Activated T-helper 9 cell treated with anti-CD3 and anti-CD28 coated beads, Interleukin-2, amount 50 U/mL, for 16 hours (primary cell): Measurements from ENCODE around the gene LPP.

Source experiments
- DNase-seq: peaks from one replicate; pipeline ENCODE4 v3.0.0-alpha.2; 2020; ENCODE audit warnings: low read depth

The LPP gene

DNA sequence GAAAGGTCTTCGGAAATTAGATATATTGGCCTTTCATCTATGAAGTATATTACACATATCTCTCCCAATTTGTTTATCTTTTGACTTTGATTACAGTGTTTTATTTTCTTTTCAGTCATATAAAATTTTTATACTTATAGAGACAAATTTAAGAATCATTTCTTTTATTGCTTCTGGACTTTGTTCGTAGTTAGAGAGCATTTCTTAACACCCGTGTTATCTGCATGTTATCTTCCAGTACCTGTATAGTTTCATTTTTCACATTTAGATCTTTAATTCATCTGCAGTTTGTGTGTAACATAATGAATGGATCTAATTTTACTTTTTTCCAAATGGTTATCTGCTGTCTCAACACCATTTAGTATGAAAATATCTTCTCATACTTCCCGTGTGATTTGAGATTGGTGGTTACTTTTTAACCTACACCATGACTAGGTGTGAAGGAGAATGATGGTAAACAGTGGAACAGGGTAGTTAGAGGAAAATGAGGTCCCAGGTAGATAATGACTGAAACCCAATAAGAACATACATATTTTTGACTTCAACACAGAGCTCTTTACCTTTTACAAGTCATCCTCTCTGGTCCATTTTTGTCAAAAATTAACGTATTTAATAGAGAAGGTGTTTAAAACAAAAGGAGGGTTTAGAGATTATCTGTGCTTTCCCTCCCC is 99.3 kb downstream of the LPP start:
- no peak for DNase-seq

DNA sequence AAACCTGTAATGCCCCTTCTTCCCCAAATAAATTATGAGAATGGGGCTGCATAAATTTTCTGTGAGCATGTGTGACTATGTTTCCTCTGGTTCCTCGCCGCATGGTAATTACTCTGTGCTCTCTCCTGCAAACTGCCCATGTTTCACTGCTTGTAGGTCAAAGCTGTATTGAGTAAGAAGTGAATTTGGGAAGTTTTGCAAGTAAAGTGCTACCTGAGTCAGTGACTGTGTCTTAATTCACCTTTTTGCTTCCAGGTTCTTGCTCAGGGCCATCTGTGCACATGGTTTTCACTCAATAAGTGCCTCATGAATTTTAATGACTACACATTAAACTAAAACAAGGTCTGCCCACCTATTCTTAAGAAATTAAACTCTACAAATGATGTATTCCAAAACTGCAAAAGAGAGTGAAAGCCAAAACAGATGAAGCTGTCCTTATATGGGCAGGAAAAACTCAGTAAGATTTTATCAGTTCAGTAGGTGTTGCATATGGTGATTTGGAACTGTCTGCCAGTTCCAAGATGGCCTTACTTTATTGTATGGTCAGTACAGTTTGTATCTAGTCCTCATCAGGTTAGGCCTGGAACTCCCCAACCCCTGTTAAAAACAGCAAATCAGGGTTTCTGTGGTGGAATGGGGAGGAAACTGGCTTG is 100.0 kb downstream of the LPP start:
- no peak for DNase-seq

DNA sequence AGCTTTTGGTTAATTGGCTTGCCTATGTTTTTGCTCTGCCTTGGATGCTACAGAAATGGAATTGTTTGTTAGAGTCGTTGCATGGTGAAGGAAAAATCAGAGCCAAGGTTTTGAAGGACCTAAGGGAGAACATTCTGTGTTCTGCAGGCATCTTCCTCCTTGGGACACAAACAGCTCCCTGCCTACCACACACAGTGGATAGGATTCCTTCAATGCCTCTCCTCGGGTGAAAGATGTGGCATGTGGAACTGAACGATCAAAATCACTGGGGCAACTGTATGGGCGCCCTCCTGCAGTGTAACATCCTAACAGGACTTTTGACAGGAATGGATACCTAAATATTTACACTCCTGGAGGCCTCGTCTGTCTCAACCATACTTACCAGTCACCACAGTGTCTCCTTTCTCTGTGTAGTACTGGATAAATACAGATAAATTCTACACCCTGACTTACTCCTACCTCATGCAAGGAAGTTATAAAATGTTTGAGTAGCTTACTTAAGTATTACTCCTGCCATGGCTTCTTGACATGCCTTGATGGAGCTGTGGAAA is 100.6 kb downstream of the LPP start:
- DNase-seq: no peak

DNA sequence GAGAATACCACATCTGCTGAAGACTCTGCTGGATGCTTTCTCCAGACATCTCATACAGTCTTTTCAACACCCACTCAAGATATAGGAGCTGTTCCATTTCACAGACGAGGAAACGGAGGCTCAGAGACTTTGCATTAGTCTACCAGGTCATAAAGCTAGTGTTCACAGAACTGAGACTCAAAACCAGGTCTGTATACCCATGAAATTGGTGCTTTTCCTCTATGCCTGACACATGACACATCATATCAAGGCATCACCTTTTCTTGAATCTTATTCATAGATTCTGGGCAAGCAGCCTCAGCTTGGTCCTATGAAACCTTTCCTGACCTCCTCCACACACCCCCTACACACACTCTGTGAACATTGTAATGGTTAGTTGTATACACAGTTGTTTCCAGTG is 101.2 kb downstream of the LPP start:
- no peak for DNase-seq

DNA sequence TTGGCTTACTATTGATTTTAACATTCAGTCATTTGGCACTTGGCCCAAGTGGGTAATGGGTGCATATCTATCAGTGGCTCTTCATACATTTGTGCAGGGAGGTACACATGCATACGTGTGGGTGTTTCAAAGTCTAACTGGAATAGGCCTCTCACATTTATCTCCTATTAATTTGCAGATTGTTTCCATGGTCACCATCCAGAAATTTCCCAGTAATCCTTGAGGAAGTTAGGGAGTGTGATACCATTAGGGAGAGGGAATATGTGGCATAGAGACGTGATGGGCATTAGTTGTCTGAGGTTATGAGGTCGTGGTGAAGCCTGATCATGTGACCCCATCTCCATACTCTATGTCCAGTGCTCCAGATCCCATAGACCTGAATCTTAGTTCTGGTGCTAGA is 102.8 kb downstream of the LPP start:
- DNase-seq: no peak

DNA sequence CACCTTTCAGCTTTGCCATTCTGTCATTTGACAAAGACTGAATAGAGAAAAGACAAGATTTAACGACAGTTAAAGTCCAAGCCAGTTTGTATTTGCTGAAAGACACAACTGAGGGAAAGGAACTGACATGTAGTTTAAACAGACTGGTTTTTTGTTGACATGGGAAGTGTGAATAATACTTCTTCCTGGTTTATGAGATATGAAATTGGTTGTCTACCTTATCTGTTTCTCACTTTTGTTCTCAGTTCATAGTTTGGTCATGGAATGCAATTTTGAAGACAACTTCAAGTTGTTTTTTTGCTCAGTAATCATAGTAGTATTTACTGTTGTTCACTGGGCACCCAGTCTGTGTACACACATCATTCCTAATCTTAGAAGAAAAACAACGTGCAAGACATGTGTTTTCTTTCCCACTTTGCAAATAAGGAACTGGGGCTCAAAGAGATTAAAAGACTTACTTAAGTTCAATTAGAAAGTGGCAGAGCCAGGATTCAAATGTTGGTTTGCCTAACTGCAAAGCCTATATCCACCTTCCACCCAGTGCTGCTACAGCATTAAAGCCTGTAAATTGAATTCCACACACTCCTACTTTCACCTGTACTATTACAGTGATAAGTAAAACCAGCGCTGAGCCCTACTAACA is 103.5 kb downstream of the LPP start:
- no peak for DNase-seq

DNA sequence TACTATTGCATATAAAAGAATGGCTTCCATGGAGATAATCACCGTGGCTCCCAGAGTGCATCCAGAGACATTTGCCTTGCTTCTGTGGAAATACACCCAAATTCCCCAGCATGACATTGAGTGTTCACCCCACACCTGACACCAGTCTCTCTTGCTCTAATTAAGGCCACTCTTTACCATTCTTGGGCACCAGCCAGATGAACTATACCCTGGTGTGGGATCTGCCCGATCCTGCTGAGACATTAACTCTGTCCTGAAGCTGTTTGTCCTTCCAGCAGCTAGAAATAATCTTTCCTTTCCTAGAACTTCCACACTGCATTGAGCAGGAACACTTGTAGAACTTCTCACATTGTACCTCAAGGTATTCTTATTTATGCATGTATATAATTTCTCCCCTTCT is 105.2 kb downstream of the LPP start:
- DNase-seq: no peak

DNA sequence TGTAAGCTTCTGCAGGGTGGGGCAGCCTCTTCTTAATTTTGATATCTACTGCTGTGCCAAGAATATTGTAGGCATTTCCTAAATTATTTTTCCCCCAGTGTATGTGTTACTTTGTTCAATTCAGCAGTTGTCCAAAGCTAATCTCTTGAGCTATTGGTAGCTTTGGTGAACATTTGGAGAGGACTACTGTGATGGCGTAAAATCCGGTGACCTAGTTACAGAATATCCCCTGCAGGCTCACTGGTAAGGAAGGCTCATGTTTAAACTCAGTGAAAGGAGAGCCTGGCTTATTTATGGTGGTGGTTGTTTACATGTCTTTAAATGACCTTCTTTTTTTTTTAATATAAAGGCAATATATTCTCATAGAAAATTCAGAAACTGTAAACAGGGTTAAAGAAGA is 105.6 kb downstream of the LPP start:
- no peak for DNase-seq

DNA sequence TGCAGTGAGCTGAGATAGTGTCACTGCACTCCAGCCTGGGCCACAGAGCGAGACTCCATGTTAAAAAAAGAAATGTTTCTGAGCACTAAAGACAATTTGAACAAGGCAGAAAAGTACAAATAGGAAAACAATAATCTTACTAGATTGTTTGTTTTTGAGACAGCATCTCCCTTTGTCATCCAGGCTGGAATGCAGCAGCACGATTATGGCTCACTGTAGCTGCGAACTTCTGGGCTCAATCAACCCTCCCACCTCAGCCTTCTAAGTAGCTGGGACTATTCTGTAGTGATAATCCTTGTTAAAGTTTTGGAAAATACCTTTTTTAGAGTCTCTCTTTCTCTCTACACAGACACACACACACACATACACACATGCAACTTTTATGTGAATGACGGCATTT is 107.1 kb downstream of the LPP start:
- DNase-seq: no peak

DNA sequence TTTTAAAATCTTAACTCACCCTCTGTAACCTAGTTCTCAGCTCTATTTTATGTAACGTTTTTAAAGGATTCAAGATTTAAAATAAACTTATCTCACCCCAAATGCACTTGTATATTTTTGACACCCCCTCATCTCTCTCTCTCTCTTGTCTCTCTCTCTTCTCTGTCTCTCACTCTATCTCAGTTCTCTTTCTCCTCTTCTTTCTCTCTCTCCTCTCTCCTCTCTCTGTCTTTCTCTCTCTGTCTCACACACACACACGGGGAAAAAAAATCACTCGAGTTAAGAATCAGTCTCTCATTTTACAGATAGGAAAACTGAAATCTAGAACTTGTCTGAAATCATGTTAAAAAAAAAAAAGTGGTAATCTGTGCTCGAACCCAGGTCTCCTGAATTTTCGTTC is 108.5 kb downstream of the LPP start:
- no peak for DNase-seq

DNA sequence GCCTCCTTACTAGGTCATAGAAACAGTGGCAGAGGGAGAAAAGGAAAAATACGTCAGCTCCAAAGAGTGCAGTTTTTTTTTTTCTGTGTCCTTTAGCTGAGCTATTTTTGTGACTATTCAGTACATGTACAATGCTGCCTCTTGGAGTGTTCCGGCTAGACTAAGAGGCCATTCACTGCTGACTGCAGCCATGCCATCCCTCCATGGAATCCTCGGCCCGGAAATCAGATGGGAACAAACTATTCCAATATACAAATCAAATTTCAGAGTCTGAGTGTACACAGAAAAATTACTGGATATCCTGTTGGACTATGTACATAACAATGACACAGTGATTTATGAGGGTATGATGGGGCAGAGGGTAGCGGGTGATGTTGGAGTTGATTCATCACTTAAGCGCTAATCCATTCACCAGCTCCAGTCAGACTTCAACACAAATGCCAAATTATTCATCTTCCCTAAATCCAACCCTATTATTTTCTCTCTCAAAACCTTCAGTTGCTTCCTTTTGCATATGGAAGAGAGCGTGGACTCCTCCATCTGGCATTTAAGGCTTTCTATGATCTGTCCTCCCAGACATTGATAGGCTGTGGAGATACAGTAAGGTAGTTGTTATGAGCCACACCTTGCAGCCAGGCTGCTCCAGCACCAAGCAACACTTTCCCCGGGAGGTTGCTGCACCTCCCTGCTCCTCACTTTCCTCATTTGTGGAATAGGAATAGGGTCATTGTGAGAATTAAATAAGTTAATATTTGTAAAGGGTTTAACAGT is 109.1 kb downstream of the LPP start:
- no peak for DNase-seq

DNA sequence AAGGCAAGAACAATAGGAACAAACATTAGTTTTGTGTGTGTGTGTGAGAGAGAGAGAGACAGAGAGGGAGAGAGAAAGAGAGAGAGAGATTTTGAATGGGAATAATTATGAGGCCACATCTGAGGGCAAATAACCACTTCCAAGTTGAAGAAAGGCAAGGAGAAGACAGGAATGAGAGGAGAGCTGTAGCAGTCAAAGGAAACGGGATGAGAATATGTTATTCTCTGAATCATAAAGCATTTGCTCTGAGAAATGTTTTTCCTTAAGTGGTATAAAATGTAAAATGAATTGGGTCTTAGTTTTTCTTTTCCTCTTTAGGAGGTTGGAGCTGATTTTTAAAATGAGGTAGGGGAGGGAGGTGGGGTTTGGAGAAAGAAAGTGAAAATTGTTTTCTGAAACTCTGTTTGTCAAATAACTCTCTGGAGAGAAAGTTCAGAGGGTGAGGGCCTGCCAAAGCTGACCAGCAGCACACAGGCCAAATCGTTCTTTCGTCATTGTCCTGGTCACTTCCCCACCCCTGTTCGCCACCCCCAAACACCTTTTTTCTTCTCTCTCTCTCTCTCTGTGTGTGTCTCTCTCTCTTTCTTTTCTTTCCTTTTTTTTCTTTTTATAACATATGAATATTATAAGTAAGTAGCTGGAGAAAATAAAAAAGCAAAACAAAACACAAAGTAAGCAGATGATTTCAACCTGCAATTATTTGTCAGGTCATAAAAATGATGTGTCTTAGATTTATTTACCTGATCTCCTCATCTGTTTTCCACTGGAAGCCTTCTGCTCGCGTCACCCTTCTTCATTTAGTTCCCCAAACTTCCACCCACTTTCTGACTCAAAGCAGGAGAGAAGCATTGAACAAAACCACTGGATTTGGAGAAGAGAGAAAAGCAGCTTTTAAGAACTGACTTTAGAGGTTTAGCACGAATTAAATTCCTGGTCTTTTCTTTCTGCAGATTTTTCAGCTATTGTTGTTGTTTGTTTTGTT is 110.6 kb downstream of the LPP start:
- no peak for DNase-seq

DNA sequence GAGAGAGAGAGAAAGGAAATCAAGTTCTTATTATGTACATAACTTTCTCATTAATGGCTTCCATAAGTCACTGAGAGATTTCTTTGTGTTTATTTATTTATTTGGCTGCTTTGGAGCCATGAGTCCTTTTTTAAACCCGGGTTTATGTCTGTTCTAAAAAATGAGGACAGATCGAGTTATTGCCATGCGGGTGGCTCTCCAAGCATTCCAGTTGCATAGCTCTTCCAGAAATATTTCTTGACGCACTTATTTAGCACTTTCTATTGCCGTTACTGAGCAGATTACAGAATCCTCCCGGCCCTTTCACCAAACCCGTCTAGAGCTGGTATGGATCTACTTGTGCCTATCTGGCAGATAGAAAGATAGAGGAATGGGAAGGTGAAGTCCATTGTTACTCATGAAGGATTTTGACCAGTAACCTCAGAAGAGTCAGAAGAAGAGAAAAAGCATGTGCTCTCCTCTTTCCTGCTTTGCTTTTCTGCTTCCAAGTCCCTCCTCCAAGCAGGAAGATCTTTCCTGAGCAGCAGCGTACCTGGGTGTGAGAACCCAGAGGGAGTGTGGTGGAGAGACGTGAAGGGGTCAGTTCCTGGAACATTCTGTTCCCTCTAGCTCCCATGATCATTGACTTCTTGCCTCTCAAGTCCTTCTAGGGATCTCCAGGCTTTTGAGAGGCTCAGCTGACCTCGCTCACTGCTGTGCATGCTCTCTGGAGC is 112.8 kb downstream of the LPP start:
- DNase-seq: no peak

DNA sequence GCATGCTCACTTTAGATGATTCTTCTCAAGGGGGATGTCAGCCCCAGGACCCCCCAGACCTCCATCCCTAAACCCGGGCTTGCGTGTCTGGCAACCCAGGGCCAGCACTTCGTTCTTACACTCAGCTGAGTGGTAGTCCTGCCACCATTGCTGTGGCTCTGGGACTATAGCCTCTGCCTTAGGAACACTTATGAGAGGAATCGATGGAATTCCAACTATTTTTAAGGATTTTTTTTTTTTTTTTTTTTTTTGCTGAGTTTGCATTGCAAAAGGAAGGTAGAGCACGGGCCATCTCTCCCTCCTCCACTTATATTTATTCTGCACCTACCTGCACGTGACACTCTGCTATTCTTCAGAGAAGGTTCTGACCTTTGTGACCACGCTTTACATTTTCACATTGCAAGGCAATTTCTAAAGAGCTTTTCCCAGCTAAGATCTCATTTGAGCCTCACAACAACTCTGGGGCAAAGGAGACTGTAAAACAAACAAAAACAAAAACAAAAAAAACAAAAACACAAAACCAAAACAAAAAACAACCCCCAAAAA is 113.9 kb downstream of the LPP start:
- DNase-seq: no peak

DNA sequence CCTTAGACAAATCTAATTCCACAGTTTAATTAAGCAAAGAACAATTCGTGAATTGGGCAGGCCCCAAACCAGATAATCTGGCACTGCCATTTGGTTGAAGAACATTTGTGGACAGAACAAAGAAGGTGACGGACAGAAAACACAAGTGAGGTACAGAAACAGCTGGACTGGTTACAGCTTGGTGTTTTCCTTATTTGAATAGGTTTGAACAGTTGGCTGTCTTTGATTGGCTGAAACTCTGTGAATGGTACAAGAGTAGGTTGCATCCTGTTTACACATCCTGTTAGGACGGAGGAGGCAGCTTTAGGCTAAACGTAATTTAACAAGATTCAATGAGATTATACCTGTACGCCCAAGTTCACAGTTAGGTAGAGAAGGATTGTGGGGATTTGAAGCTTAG is 114.4 kb downstream of the LPP start:
- no peak for DNase-seq

DNA sequence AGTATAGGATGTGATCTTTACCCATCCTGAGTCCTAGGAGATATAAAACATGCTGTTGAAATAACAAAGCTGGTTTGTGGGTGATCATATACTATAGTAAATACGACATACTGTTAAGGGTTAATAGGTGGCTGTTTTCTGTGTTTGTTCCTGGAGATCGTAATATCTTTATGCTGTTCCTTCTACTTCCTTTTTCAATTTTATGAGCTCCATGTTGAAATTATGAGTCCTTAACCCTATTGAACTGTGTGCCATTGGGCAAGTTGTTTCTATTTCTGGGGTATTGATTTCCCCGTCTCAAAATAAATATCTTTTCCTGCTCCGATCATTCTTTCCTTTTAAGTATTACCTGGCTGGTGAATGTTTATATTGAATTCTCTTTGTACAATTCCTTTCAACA is 115.1 kb downstream of the LPP start:
- DNase-seq: no peak

DNA sequence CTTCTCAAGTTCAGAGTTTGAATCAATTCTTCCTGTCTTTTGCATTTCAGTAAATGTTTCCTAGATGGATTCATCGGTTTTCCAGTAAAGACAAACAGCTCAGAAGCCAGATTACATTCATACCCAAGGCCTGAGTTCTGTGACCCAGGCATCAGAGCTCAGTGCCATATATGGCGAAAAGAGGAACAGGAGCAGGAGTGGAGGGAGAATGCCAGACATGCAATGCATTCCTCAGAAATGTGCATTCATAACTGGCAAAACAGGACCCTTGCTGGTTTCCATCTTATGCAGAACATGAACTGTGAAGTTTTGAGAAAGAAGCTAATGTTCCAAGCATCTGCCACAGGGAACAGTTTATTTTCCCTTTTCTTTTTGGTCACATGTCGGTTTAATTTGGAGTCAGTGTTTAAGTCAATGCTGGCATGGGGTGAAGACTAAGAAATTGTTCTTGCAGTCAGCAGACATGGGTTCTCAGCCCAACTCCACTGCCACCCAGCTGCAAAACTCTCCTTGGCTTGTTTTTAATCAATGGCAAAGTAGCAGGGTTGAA is 116.5 kb downstream of the LPP start:
- no peak for DNase-seq

DNA sequence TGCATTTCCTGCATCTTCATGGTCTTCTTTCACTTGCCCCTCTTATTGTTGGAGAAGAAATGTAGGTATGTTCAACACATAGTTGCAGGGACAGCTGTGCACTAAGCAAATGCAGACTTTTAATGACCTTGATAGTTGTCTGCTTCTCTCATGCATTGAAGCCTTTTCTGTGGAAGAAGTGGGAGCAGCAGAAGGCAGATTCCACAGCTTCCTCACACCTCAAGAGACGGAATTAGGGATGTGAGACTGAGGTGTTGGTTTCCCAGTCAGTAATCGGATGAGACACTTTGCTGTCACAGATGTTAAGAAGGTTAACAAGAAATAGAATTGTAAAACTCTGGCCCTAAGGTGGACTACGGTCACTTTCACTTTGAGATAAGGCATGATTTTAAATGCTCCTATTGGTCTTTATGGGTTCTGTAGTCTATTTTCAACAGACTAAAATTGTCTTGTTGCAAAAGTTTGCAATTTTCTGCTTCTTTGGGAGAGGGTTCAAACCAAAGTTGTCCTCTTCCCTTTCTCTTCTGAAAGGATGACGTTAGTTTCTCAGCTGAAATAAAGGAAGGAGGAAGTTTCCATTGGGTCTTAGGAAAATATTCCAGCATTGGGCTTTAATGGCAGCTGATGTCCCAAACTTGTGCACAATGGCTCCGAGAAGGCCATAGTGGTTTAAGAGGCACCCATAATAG is 117.4 kb downstream of the LPP start:
- no peak for DNase-seq
